Progenitor cell of endocrine pancreas (in vitro differentiated cells): ENCODE measurements around the gene NDUFA7. TPM values are rescaled to one million over a fixed set of nuclear protein-coding genes. Genes with fewer than 3 reads are reported as not detected.

Experiments used
- DNase-seq: peaks from one replicate; pipeline ENCODE4 v3.0.0; 2021; ENCODE audit warnings: low spot score; ENCODE audit not compliant: unreplicated experiment
- H3K27ac Mint-ChIP-seq: 2 replicates; pipeline ENCODE4 v1.8.0; 2021; ENCODE audit warnings: mild to moderate bottlenecking, moderate library complexity, mixed read lengths
- H3K27me3 Mint-ChIP-seq: 2 replicates; pipeline ENCODE4 v1.8.0; 2021; ENCODE audit warnings: mixed read lengths
- H3K36me3 Mint-ChIP-seq: 2 replicates; pipeline ENCODE4 v1.8.0; 2022; ENCODE audit warnings: mixed read lengths; ENCODE audit not compliant: insufficient read depth
- H3K4me1 Mint-ChIP-seq: 2 replicates; pipeline ENCODE4 v1.8.0; 2021; ENCODE audit warnings: low read depth, mixed read lengths
- H3K4me3 Mint-ChIP-seq: 2 replicates; pipeline ENCODE4 v1.8.0; 2021; ENCODE audit warnings: low read depth, mild to moderate bottlenecking, moderate library complexity, mixed read lengths
- H3K9me3 Mint-ChIP-seq: 2 replicates; pipeline ENCODE4 v1.8.0; 2021; ENCODE audit warnings: low read depth, mixed read lengths
- CTCF ChIP-seq: fragments of 200-600 bp; sonication (generic); IDR thresholded peaks from one replicate; pipeline ENCODE4 v1.5.0; 2021; ENCODE audit warnings: antibody characterized with exemption, mild to moderate bottlenecking; ENCODE audit not compliant: unreplicated experiment
- total RNA-seq: library from RNA; stranded (reverse); gene quantifications from 2 replicates; pipeline ENCODE4 v1.2.1, GENCODE V29; 2021

NDUFA7 gene
- total RNA-seq, 1 donor from 2014 or later, result 55.3 TPM

GRCh38 chr19:8366121-8366581 lies 45.0 kb upstream of the NDUFA7 start:
- Mint-ChIP-seq H3K9me3 (no peaks in the 10 kb centered on the region), H3K27ac (no peak overlapping the region), H3K4me1 (peaks cover 12% of the 10 kb centered on the region), H3K27me3 (peaks cover 43% of the 10 kb centered on the region), H3K4me3 (no peak overlapping the region), H3K36me3 (peaks cover 2% of the 10 kb centered on the region)
- no peak for TF ChIP-seq CTCF
- DNase-seq, result no peak

GRCh38 chr19:8363803-8364771 lies 42.9 kb upstream of the NDUFA7 start, which contains the start of gene ANGPTL4:
Gene ANGPTL4 (plus strand): TSS chr19:8364155. CDS start chr19:8364322, 167 bp downstream.
- Mint-ChIP-seq H3K4me1 (peaks cover 12% of the 10 kb centered on the region), H3K27me3 (peaks cover 43% of the 10 kb centered on the region), H3K27ac (no peak within 1 kb of the TSS), H3K9me3 (no peaks in the 10 kb centered on the region), H3K4me3 (peak within 1 kb of the TSS; percentile 64), H3K36me3 (peaks cover 2% of the 10 kb centered on the region)
- peak; percentile 23 for DNase-seq
- TF ChIP-seq CTCF, result peak; percentile 35

- Mint-ChIP-seq H3K27me3 (peaks cover 38% of the 10 kb centered on the region), H3K36me3 (peaks cover 2% of the 10 kb centered on the region), H3K4me1 (peaks cover 7% of the 10 kb centered on the region), H3K4me3 (no peak overlapping the region), H3K27ac (no peak overlapping the region), H3K9me3 (no peaks in the 10 kb centered on the region)
- TF ChIP-seq CTCF, result no peak
- DNase-seq, result no peak
These were observed 41.0 kb upstream of the NDUFA7 start for GRCh38 chr19:8361921-8362793.

GRCh38 chr19:8360196-8360595 lies 39.0 kb upstream of the NDUFA7 start:
- DNase-seq, result no peak
- H3K4me3 Mint-ChIP-seq, result no peak overlapping the region
- H3K4me1 Mint-ChIP-seq, result peaks cover 4% of the 10 kb centered on the region
- no peak overlapping the region for H3K27ac Mint-ChIP-seq
- peaks cover 4% of the 10 kb centered on the region for H3K9me3 Mint-ChIP-seq
- H3K27me3 Mint-ChIP-seq, result peaks cover 24% of the 10 kb centered on the region
- no peak for TF ChIP-seq CTCF
- H3K36me3 Mint-ChIP-seq, result no peaks in the 10 kb centered on the region

GRCh38 chr19:8358948-8359347 lies 37.8 kb upstream of the NDUFA7 start:
- H3K27me3 Mint-ChIP-seq, result peaks cover 21% of the 10 kb centered on the region
- no peak overlapping the region for H3K4me3 Mint-ChIP-seq
- no peak overlapping the region for H3K27ac Mint-ChIP-seq
- no peak for DNase-seq
- TF ChIP-seq CTCF, result no peak
- peaks cover 2% of the 10 kb centered on the region for H3K4me1 Mint-ChIP-seq
- H3K9me3 Mint-ChIP-seq, result peaks cover 4% of the 10 kb centered on the region
- no peaks in the 10 kb centered on the region for H3K36me3 Mint-ChIP-seq
